ENCODE measurements around the gene IGSF23.

- no peak for TF ChIP-seq CTCF (IDR thresholded peaks at IDR 0.05)
- TF ChIP-seq EP300 (IDR thresholded peaks at IDR 0.05), result no peak
These were observed 12.8 kb downstream of the IGSF23 start for GRCh38 chr19:44626048-44626624.

Measured in stomach (tissue), 4 donors.